Uterus (tissue), 2 donors: Measurements from ENCODE around the gene APOBEC4.

Experiments used
- CTCF ChIP-seq, 4 experiments: fragments of 200-600 bp in 2 of 4; fragments of 450-650 bp in 2 of 4; sonication (generic) in 2 of 4; IDR thresholded peaks; one replicate each; pipeline ENCODE4 v1.5.1; 2016 to 2019; ENCODE audit warnings: antibody characterized with exemption in 4 of 4, mild to moderate bottlenecking in 2 of 4, moderate library complexity in 1 of 4
- POLR2A ChIP-seq, 2 donors: fragments of 450-650 bp; IDR thresholded peaks; one replicate each; pipeline ENCODE4 v1.6.1; 2016; ENCODE audit warnings: antibody characterized with exemption in 2 of 2, mild to moderate bottlenecking in 1 of 2, moderate library complexity in 1 of 2

GRCh38 chr1:183651612-183652011 is 1.5 kb downstream of the APOBEC4 start:
- TF ChIP-seq CTCF (IDR thresholded peaks at IDR 0.05) (no peak), POLR2A (IDR thresholded peaks at IDR 0.05) (no peak)
